Measurements from ENCODE around the gene NHLRC4.

NHLRC4 gene

GRCh38 chr16:533391-534123 is 33.2 kb upstream of the NHLRC4 start:
- TF ChIP-seq TOX (CRISPR knock-in tag; IDR thresholded peaks at IDR 0.05; ENCODE audit: borderline replicate concordance) (no peak), ARNTL (CRISPR knock-in tag; IDR thresholded peaks at IDR 0.05; ENCODE audit: borderline replicate concordance, low read depth) (no peak), ZFP30 (CRISPR knock-in tag; IDR thresholded peaks at IDR 0.05) (no peak), ESRRG (CRISPR knock-in tag; IDR thresholded peaks at IDR 0.05) (no peak), RARB (CRISPR knock-in tag; IDR thresholded peaks at IDR 0.05) (no peak), BACH2 (CRISPR knock-in tag; IDR thresholded peaks at IDR 0.05; ENCODE audit: borderline replicate concordance) (no peak), CREB5 (CRISPR knock-in tag; IDR thresholded peaks at IDR 0.05; ENCODE audit: low read depth) (no peak), PPARA (CRISPR knock-in tag; IDR thresholded peaks at IDR 0.05; ENCODE audit: borderline replicate concordance) (no peak), ZC3H10 (CRISPR knock-in tag; IDR thresholded peaks at IDR 0.05) (no peak), CSDC2 (CRISPR knock-in tag; IDR thresholded peaks at IDR 0.05) (no peak)
- TF ChIP-seq, protein P1, sequence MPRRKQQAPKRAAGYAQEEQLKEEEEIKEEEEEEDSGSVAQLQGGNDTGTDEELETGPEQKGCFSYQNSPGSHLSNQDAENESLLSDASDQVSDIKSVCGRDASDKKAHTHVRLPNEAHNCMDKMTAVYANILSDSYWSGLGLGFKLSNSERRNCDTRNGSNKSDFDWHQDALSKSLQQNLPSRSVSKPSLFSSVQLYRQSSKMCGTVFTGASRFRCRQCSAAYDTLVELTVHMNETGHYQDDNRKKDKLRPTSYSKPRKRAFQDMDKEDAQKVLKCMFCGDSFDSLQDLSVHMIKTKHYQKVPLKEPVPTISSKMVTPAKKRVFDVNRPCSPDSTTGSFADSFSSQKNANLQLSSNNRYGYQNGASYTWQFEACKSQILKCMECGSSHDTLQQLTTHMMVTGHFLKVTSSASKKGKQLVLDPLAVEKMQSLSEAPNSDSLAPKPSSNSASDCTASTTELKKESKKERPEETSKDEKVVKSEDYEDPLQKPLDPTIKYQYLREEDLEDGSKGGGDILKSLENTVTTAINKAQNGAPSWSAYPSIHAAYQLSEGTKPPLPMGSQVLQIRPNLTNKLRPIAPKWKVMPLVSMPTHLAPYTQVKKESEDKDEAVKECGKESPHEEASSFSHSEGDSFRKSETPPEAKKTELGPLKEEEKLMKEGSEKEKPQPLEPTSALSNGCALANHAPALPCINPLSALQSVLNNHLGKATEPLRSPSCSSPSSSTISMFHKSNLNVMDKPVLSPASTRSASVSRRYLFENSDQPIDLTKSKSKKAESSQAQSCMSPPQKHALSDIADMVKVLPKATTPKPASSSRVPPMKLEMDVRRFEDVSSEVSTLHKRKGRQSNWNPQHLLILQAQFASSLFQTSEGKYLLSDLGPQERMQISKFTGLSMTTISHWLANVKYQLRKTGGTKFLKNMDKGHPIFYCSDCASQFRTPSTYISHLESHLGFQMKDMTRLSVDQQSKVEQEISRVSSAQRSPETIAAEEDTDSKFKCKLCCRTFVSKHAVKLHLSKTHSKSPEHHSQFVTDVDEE (CRISPR knock-in tag; IDR thresholded peaks at IDR 0.05) = no peak
- no peak for ATAC-seq

- no peak for ATAC-seq
- no peak for TF ChIP-seq OSR1 (CRISPR knock-in tag; IDR thresholded peaks at IDR 0.05)
- TF ChIP-seq SNAI2 (CRISPR knock-in tag; IDR thresholded peaks at IDR 0.05) = no peak
- TF ChIP-seq ARNTL (CRISPR knock-in tag; IDR thresholded peaks at IDR 0.05; ENCODE audit: borderline replicate concordance, low read depth) = no peak
- TF ChIP-seq ZC3H10 (CRISPR knock-in tag; IDR thresholded peaks at IDR 0.05) = no peak
- TF ChIP-seq, protein P1 (CRISPR knock-in tag; IDR thresholded peaks at IDR 0.05) = no peak
- TF ChIP-seq ZNF8 (CRISPR knock-in tag; IDR thresholded peaks at IDR 0.05) = no peak
- TF ChIP-seq TOX (CRISPR knock-in tag; IDR thresholded peaks at IDR 0.05; ENCODE audit: borderline replicate concordance) = no peak
Measured at GRCh38 chr16:534135-534534, 32.7 kb upstream of the NHLRC4 start.

DNA sequence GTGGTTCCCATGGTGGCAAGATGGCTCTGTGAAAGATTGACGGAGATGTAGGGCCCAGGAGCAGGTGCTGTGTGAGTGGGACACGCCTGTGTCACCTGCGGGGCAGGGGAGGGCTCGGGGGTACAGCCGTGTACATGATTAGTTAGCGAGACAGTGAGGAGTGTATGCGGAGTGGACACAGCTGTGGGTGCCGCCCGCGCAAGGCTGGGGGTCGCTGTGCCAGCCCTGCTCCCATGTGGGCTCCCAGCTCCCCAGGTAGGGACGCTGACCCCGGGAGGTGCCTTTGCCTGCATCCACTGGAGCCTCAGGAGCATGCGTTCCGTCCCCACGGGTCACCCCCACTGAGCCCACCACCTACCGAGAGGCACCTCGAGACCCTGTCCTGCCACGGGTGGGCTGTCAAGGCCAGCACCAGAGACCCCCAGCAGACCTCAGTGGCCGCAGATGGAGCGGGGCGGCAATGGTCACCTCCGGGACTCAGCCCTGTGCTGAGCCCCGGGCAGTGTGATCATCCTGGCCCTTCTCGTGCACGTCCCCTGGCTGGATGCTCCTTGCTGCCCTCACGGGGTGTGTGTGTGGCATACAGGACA is 31.9 kb upstream of the NHLRC4 start:
- ATAC-seq = no peak; the same call in 2 of the 3 replicates
- TF ChIP-seq ARNTL (CRISPR knock-in tag; IDR thresholded peaks at IDR 0.05; ENCODE audit: borderline replicate concordance, low read depth) (no peak), ZNF565 (CRISPR knock-in tag; conservative IDR thresholded peaks at IDR 0.05; ENCODE audit: low read depth) (no peak), ZNF70 (CRISPR knock-in tag; IDR thresholded peaks at IDR 0.05) (no peak), CSDC2 (CRISPR knock-in tag; IDR thresholded peaks at IDR 0.05) (no peak), OSR1 (CRISPR knock-in tag; IDR thresholded peaks at IDR 0.05) (no peak), ZNF8 (CRISPR knock-in tag; IDR thresholded peaks at IDR 0.05) (no peak), ISL1 (CRISPR knock-in tag; IDR thresholded peaks at IDR 0.05) (no peak), RARB (CRISPR knock-in tag; IDR thresholded peaks at IDR 0.05) (no peak), BACH2 (CRISPR knock-in tag; IDR thresholded peaks at IDR 0.05; ENCODE audit: borderline replicate concordance) (no peak), POU6F1 (CRISPR knock-in tag; IDR thresholded peaks at IDR 0.05; ENCODE audit: borderline replicate concordance, low read depth) (no peak), PATZ1 (CRISPR knock-in tag; IDR thresholded peaks at IDR 0.05; ENCODE audit: borderline replicate concordance) (no peak), PPARA (CRISPR knock-in tag; IDR thresholded peaks at IDR 0.05; ENCODE audit: borderline replicate concordance) (no peak), SNAI2 (CRISPR knock-in tag; IDR thresholded peaks at IDR 0.05) (no peak), TCF4 (CRISPR knock-in tag; IDR thresholded peaks at IDR 0.05; ENCODE audit: borderline replicate concordance) (no peak), CREB5 (CRISPR knock-in tag; IDR thresholded peaks at IDR 0.05; ENCODE audit: low read depth) (no peak)
- TF ChIP-seq, protein P2, sequence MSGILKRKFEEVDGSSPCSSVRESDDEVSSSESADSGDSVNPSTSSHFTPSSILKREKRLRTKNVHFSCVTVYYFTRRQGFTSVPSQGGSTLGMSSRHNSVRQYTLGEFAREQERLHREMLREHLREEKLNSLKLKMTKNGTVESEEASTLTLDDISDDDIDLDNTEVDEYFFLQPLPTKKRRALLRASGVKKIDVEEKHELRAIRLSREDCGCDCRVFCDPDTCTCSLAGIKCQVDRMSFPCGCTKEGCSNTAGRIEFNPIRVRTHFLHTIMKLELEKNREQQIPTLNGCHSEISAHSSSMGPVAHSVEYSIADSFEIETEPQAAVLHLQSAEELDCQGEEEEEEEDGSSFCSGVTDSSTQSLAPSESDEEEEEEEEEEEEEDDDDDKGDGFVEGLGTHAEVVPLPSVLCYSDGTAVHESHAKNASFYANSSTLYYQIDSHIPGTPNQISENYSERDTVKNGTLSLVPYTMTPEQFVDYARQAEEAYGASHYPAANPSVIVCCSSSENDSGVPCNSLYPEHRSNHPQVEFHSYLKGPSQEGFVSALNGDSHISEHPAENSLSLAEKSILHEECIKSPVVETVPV (CRISPR knock-in tag; IDR thresholded peaks at IDR 0.05) = no peak

All from SK-N-SH treated with all-trans-retinoic acid at 6 μM for 48 hours (cell line).